ENCODE results near the gene RGS16.

RGS16 gene

GRCh38 chr1:182629499-182630096 is 25.4 kb upstream of the RGS16 start:
- no peak for DNase-seq (ENCODE audit: low read depth)

DNA sequence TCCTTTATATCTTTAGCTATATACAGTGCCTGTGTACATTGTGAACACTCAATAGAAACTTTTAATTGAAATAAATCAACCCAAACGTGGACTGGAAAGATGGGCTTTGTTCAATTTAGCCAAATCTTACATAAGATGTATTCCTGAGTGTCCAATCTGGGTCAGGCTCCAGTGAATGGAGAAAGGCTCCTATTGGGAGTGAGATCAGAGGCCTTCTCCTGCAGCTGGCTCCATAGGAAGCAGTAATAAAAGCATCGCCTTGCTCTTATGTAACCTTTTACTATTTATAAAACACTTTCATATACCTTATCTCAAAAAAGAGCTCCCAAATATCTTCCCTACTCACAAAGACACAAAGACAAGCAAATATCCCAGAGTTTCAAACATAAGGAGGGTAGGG is 24.9 kb upstream of the RGS16 start:
- DNase-seq (ENCODE audit: low read depth) = no peak

- no peak for DNase-seq (ENCODE audit: low read depth)
Observed at GRCh38 chr1:182628657-182629056, 24.5 kb upstream of the RGS16 start.

DNA sequence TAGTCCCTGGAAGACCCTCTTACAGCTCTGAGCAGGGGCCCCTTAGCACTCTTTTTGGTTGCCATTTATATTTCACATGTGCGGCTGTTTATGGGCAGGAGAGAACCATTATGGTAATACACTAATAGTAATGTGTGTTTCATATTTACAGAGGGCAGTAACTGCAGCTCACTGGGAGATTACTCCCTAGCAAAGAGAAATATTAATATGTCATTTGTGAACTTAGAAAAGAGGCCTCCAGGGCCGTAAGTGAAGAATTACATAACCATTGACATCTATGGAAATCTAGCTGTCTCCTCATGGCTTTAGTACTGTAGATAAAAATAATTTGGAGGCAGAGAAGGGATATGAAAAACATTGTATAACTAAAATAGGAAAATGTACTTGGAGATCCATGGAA is 23.4 kb upstream of the RGS16 start:
- no peak for DNase-seq (ENCODE audit: low read depth)

DNA sequence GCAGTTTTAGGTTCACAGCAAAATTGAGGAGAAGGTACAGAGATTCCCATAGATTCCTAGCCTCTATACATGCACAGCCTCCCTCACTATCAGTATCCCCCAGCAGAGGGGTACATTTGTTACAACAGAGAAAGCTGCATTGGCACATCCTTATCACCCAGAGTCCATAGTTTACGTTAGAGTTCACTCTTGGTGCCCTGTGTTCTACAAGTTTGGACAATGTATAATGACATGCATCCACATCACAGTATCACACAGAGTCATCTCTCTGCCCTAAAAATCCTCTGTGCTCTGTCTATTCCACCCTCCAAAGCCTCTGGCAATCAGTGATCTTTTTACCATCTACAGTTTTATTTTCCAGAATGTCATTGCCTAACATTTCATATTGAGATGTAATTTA is 22.3 kb upstream of the RGS16 start:
- no peak for DNase-seq (ENCODE audit: low read depth)

DNA sequence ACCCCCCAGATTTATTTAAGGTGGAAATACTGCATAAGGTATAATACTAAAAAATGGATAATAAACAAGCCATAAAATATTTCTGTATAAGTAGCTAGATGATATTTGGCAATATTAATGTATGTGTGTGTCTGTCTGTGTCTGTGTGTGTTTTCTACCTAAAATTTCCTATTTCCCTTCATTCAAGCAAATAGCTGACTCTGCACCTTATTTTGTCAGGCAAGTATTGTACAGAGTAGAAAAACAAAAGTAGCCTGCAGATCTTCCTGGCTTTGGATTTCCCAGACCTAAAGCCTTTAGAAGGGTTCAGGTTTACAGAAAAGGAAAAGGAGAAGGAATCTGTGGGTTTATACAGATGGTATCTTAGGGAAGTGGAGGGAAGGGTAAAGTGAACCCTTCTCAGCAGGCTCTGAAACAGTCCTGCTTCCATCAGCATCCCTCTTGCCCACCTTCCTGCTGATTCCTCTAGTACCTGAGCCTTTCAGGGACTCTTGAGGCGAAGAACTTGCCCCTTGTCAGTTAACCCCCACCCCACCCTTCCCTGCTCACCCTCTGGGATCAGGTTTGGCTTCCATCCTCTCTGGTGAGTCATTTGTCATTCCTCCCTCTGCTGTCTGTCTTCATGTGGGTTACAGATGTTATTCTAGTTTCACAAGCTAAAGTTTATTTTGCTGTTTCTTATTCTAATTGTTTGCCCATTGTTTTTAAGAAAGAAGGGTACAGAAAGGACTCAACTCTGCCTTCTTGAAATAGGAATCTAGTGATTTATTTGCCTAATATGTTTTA is 21.7 kb upstream of the RGS16 start:
- no peak for DNase-seq (ENCODE audit: low read depth)

- no peak for DNase-seq (ENCODE audit: low read depth)
Observed at GRCh38 chr1:182625024-182625423, 20.8 kb upstream of the RGS16 start.

DNA sequence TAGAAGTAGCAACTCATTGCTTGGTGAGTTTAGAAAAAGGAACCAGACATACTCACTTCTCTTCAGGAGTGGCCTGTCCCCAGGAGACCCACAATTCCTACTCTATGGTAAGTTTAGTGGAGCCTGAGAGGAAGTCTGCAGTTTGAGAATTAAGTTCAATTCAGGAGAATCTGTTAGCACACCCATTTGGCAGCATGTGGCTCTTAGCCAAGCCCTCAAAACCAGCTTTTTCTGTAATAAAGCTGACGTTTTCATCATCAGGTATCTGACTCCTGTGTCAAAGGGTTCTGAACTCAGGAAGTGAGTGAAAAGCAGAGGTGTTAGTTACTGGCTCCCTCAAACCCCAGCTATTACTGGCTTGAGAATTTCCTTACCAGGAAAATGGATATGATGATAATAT is 20.4 kb upstream of the RGS16 start:
- DNase-seq (ENCODE audit: low read depth) = no peak

DNA sequence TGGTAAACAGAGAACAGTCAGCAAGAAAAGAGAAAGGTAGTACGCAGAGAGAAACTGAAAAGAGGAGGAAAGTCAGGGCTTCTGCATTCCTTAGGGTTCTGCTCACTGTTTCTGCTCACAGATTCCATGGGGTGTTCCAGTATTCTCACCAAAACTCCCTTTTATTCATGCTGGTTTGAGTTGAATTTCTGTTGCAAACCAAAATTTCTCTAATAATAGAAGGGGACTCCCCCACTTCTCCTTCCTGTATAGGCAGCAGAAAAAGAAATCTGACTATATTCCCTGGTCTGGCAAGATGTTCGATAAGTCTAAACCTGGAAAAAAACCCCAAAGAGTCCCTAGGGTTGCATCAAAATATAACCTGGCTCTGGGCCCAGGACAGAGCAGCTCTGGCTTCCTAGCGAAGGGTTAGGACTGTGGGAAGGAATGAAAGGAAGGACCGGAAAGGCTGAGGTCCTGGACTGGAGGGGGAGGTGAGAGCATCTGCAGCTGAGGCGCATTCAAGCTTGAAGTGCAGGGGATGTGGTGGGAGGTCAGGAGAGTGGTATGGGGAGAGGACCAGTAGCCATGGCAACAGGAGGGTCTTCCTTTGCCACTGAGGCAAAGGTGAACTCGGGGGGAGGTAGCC is 18.8 kb upstream of the RGS16 start:
- no peak for DNase-seq (ENCODE audit: low read depth)

- no peak for DNase-seq (ENCODE audit: low read depth)
Observed at GRCh38 chr1:182621906-182622305, 17.7 kb upstream of the RGS16 start.

DNA sequence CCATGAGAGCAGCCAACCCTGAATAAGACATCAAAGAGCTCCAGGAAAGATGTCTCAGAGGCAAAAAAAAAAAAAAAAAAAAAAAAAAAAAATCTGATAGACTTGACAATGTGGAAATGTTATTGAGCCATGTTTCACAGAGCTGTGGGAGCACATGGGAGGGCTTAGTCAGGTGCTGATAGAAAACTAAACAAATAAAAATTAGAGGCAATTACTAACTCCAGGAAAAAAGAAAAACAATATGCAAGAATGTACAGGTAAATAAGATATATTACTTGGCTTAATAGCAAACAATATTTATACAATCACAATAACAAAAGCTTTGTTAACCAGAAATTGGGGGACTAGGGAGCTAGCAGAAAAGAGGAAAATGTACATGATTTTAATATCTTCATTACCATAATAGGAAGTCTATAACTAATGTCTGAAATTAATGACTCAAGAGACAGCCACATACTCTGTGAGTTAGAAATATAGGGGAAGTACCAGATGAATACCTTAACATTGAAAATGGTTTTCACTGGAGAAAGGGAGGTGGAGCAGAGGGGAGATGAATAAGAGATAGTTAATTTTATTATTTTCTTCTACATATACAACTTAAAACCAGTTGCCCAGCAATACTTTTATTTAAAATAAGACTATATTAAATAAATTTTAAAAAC is 16.9 kb upstream of the RGS16 start:
- DNase-seq (ENCODE audit: low read depth) = no peak

DNA sequence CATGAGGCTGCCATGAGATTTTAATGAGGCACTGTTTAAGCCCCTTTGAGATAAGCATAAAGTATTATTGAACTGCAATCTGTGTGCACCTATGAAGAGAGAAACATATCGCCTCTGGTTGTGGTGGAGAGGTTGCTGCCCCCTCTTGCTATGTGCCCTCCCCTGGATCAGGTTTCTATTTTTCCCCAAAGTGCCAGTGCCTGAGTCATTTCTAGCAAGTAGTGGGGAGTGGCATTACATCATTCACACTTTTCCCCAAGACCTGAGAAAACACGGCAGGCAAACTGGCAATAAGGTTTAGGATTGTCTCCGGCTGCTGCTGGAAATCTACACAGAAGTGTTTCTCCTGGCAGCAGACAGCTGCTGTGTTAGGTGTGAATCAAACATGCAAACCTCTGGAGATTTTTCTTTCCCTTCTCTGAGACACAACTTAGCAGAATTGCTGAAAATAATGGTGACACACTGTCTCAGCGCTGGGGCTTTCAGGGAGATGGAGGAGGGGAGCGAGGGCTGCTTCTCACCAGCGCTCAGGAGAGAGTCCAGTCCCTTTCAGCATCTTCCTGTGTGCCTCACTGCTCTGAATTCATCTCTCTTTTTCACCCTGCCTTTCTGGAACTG is 13.7 kb upstream of the RGS16 start:
- DNase-seq (ENCODE audit: low read depth) = no peak

DNA sequence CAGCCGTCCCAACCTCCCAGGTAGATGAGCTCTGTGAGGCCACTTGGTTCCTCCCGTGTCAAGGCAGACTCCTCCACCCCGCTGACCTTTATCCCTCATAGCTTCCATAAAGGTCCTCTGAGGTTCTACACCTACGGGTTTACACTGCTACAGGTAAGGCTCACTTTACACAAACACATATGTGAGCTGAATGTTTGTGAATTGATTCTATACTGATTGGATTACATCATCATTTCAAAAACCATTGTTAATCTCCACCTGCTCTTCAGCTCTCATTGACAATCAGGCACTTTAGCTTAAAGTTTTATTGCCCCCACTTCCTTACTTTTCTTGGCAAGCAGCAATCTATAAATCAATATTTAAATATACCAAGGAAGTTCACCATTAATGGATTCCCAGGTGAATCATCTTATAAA is 12.8 kb upstream of the RGS16 start:
- no peak for DNase-seq (ENCODE audit: low read depth)

DNA sequence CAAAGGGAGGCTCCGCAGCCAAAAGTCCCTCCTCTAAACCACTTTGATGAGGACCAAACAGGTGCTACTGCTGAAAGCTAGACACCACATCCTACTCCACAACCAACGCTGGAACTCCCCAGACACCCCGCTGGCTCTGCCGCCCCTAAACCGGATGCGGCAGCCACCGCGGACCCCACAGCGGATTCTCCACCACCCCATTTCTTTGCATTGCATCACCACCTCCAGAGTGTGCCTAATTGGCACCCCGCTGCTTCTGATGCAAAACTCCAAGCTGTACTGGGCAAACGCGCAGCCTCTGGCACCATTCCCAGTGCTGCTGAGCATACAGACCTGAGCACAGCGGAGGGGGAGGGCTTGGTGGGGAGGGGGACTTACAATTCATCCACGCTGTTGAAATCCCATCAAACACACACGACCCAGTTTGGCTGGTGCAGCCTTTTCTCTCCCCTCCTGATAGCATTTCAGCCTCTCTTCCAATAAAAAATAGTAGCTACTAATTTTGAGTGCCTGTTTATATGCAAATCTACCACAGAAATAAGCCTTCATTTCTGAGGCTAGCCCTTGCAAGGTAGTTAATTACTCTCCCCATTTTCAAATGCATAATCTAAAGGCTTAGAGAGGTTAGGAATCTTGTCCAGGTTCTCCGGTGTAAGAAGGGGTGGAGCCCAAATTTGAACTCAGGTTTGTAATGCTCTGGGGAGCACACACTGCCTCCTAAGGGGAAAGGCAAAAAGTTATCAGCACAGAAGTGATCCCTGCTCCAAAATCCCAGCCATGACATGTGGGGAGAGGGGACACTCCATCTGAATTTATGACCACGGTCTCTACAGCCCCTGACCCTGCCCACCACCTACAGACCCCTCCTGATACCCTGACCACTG is 12.2 kb upstream of the RGS16 start:
- peak; percentile 59 for DNase-seq (ENCODE audit: low read depth)

GRCh38 chr1:182615468-182616129 is 11.4 kb upstream of the RGS16 start:
- no peak for DNase-seq (ENCODE audit: low read depth)

DNA sequence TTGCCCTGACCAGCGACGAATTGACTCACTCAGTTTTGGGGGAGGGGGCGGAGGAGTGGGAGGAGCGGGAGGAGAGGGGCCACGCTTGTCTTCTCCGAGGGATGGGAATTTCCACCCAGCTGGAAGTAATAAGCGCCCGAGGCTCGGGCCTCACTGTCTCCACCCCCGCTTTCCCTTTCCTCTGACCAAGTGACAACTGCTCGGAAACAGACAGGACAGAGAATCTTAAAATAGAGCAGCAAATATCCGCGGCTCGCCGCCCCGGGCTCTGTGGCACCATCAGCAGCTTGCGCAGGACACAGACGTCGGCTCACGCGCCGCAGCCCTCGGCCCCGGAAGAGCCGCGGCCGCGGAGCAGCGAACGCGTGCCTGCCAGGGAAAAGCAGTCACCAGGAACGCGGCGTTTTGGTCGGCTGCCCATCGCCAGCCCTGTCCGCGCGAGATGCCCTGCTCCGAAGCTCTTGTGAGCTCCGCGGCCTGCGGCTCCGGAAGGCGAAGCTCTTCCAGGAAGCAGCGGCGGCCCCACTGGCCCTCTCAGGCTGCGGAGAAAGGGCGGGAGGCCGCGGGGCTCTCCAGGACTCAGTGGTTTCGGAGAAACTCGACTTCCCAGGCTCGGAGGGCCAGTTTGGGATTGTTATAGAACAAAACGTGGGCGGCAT is 10.7 kb upstream of the RGS16 start:
- no peak for DNase-seq (ENCODE audit: low read depth)

DNA sequence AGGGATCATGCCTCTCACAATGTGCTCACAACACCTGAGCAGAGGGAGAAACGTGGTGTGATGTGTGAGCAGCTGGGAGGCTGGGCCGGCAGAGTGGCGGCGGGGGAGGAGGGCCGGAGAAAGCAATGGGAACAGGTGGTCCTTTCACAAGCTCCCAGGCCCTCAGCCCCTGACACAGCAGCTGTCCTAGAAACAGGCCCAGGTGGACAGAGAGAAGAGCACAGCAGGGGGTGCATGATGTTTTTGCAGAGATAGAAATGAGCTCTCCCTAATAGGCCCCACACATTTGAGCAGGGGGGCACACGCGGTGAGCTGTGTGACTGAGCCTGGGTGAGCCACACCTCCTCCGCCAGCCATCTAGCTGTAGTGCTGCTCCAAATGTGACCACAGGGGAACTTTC is 7.6 kb upstream of the RGS16 start:
- DNase-seq (ENCODE audit: low read depth) = no peak

DNA sequence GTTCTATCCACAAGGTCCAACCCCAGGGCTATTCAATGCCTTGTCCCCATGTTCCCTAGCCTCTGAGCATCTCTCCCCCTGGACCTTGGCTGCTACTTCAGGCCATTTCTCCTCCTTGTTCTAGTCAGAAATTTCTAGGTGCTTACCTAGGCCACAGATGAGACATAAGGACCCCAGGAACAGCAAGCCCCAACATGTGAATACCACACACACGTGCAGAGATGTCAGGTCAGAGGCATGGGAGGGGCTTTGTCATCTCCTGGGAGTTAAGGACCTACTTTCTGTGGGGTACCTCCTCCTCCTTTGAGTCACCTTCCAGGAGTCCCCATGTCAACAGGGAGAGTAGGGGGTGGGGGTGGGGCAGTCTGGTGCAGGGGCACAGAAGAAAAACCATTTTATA is 7.1 kb upstream of the RGS16 start:
- DNase-seq (ENCODE audit: low read depth) = no peak

GRCh38 chr1:182610606-182611194 is 6.5 kb upstream of the RGS16 start:
- DNase-seq (ENCODE audit: low read depth) = no peak

Measured in stimulated activated CD8-positive, alpha-beta memory T cell treated with anti-CD3 and anti-CD28 coated beads, Interleukin-12 subunit alpha, Interleukin-12 subunit beta, amount 100 ng/mL, for 1 hour (primary cell).